Measurements from ENCODE around the gene EIF4H.

- TF ChIP-seq POLR2A (IDR thresholded peaks at IDR 0.05; ENCODE audit: extremely low read depth, insufficient read length) (no peak), CTCF (IDR thresholded peaks at IDR 0.05; ENCODE audit: low read depth, low read length) (no peak), MYC (IDR thresholded peaks at IDR 0.05; ENCODE audit: low read depth, low read length) (no peak), MAX (IDR thresholded peaks at IDR 0.05; ENCODE audit: low read depth, low read length) (no peak)
These were observed 23.4 kb downstream of the EIF4H start for GRCh38 chr7:74197449-74198124.

Measured in NB4 (cell line).